ENCODE data around the gene SLC23A3. TPM values are rescaled to one million over a fixed set of nuclear protein-coding genes. Genes with fewer than 3 reads are reported as not detected.

The SLC23A3 gene
- total and polyA plus RNA-seq, 9 of the 15 experiments (the other 6 are each of a cell fraction or from before 2014, with no cell fraction given), result 0.06 to 0.64 (median 0.16) TPM

DNA sequence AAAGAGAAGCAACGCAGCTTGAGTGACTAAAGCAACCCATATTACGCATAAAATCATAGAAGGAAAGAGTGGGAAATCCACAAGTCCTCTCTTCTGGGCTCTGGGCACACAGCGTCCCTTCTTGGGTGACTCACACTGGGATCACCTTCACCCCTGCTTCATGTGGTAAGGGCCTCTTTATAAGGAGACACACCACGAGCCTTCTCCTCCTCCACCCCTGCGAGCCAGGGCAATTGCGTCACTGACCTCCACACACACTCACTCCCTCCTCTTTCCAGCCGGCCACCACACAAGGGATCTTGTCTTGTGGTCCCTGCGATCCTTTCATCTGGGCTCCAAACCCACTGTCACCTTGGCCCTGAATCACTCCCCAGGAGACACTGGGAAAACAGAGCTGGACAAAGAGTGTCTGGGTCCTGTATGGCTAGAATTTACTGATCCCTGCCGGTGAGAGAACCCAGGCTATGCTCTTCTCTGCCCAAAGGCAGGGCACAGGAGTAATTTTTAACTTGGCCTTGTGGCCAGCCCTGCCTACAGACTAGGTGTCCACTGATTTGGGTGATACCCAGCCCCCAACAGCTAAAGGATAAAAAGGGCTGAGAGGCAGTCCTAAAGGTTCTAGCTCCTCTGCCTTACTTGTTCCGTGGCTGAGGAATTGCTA lies 44.5 kb downstream of the SLC23A3 start (continued):
- peak in 1 of 2 experiments; percentile 41 for TF ChIP-seq E2F6 (IDR thresholded peaks at IDR 0.05; ENCODE audit: borderline replicate concordance in 1 of 2, extremely low read depth in 1 of 2, insufficient read depth in 1 of 2, insufficient read length in 1 of 2, low read depth in 1 of 2, low read length in 1 of 2, poor library complexity in 1 of 2, severe bottlenecking in 1 of 2)
- no peak for TF ChIP-seq HNRNPUL1 (IDR thresholded peaks at IDR 0.05; ENCODE audit: low read length)
- TF ChIP-seq FOSL1 (tag; conservative IDR thresholded peaks at IDR 0.05), result peak; percentile 88
- TF ChIP-seq ZZZ3 (IDR thresholded peaks at IDR 0.05), result no peak
- 0 out of 4 replicates have a peak, but pooled peaks of 1 of the 2 experiments have one; percentile 26 for TF ChIP-seq NRF1 (conservative IDR thresholded peaks at IDR 0.05 in 1 of 2, IDR thresholded peaks at IDR 0.05 in 1 of 2)
- TF ChIP-seq CREM (IDR thresholded peaks at IDR 0.05; ENCODE audit: low read depth), result peak; percentile 79
- no peak for TF ChIP-seq MTA2 (IDR thresholded peaks at IDR 0.05; ENCODE audit: low read depth)
- TF ChIP-seq, protein P1, sequence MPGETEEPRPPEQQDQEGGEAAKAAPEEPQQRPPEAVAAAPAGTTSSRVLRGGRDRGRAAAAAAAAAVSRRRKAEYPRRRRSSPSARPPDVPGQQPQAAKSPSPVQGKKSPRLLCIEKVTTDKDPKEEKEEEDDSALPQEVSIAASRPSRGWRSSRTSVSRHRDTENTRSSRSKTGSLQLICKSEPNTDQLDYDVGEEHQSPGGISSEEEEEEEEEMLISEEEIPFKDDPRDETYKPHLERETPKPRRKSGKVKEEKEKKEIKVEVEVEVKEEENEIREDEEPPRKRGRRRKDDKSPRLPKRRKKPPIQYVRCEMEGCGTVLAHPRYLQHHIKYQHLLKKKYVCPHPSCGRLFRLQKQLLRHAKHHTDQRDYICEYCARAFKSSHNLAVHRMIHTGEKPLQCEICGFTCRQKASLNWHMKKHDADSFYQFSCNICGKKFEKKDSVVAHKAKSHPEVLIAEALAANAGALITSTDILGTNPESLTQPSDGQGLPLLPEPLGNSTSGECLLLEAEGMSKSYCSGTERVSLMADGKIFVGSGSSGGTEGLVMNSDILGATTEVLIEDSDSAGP (CRISPR knock-in tag; IDR thresholded peaks at IDR 0.05), result no peak
- TF ChIP-seq HDAC6 (IDR thresholded peaks at IDR 0.05; ENCODE audit: low read depth, low read length), result no peak
- TF ChIP-seq HDAC1 (IDR thresholded peaks at IDR 0.05), result 0 out of 4 replicates have a peak, but pooled peaks of 1 of the 2 experiments have one; percentile 26
- TF ChIP-seq ZC3H4 (CRISPR knock-in tag; IDR thresholded peaks at IDR 0.05; ENCODE audit: borderline replicate concordance), result no peak
- peak; percentile 79 for TF ChIP-seq MTA1 (IDR thresholded peaks at IDR 0.05; ENCODE audit: borderline replicate concordance)
- TF ChIP-seq ZNF609 (CRISPR knock-in tag; IDR thresholded peaks at IDR 0.05; ENCODE audit: borderline replicate concordance), result no peak
- TF ChIP-seq ZNF140 (CRISPR knock-in tag; IDR thresholded peaks at IDR 0.05), result no peak
- TF ChIP-seq ZBTB7A (IDR thresholded peaks at IDR 0.05; ENCODE audit: borderline replicate concordance, control insufficient read depth, low read depth, low read length), result no peak
- TF ChIP-seq DNMT1 (IDR thresholded peaks at IDR 0.05), result no peak
- TF ChIP-seq, protein P2, sequence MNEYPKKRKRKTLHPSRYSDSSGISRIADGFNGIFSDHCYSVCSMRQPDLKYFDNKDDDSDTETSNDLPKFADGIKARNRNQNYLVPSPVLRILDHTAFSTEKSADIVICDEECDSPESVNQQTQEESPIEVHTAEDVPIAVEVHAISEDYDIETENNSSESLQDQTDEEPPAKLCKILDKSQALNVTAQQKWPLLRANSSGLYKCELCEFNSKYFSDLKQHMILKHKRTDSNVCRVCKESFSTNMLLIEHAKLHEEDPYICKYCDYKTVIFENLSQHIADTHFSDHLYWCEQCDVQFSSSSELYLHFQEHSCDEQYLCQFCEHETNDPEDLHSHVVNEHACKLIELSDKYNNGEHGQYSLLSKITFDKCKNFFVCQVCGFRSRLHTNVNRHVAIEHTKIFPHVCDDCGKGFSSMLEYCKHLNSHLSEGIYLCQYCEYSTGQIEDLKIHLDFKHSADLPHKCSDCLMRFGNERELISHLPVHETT (CRISPR knock-in tag; conservative IDR thresholded peaks at IDR 0.05 in 1 of 2, IDR thresholded peaks at IDR 0.05 in 1 of 2), result no peak
- no peak for TF ChIP-seq KHSRP (IDR thresholded peaks at IDR 0.05)
